BJ (cell line): ENCODE measurements around the gene CNTNAP4. TPM values are rescaled to one million over a fixed set of nuclear protein-coding genes. Genes with fewer than 3 reads are reported as not detected.

ENCODE experiments used
- CTCF ChIA-PET: fragments of 350-600 bp; formaldehyde crosslinking; extraction: SDS; loops from one replicate; lab custom pipeline; 2021; ENCODE audit warnings: antibody characterized with exemption, inconsistent platforms; lab: Yijun Ruan, JAX
- POLR2A ChIA-PET: fragments of 300-600 bp; sonication (Branson Sonifier 250); formaldehyde crosslinking; extraction: SDS; loops from one replicate; lab custom pipeline; 2021; ENCODE audit warnings: antibody characterized with exemption; lab: Charles Lee
- DNase-seq: peaks from one replicate; pipeline ENCODE4 v3.0.0-alpha.2; 2011; ENCODE audit warnings: low read depth
- H3K27me3 ChIP-seq: 2 replicates; pipeline ENCODE4 v1.6.0; 2011; ENCODE audit warnings: low read length; ENCODE audit not compliant: control insufficient read depth, insufficient read depth
- H3K36me3 ChIP-seq: 2 replicates; pipeline ENCODE4 v1.5.1; 2011; ENCODE audit warnings: low read length; ENCODE audit not compliant: control insufficient read depth, insufficient read depth
- H3K4me3 ChIP-seq: 2 replicates; pipeline ENCODE4 v1.5.1; 2011; ENCODE audit warnings: low read depth, mild to moderate bottlenecking, control low read depth, low read length
- CTCF ChIP-seq: IDR thresholded peaks from 2 replicates; pipeline ENCODE4 v1.5.1; 2011; ENCODE audit warnings: low read depth, mild to moderate bottlenecking, control low read depth, inconsistent platforms, low read length, moderate library complexity; ENCODE audit not compliant: insufficient read depth
- polyA plus RNA-seq: library from polyadenylated mRNA; depleted of rRNA; stranded (reverse); fragments of >200 nt; gene quantifications from 2 replicates; pipeline ENCODE4 v1.2.3, GENCODE V29; 2011

Gene CNTNAP4
- polyA plus RNA-seq, 1 experiment, result not detected

GRCh38 chr16:76386784-76387183, 109.6 kb downstream of the CNTNAP4 start:
- no peak for TF ChIP-seq CTCF
- Histone ChIP-seq H3K36me3 (no peaks in the 10 kb centered on the region), H3K4me3 (no peak overlapping the region), H3K27me3 (no peaks in the 10 kb centered on the region)
- CTCF ChIA-PET, result no interaction called here
- POLR2A ChIA-PET, result no interaction called here
- no peak for DNase-seq

GRCh38 chr16:76387994-76388393, 110.8 kb downstream of the CNTNAP4 start:
- Histone ChIP-seq H3K36me3 (no peaks in the 10 kb centered on the region), H3K4me3 (no peak overlapping the region), H3K27me3 (no peaks in the 10 kb centered on the region)
- no peak for TF ChIP-seq CTCF
- ChIA-PET CTCF (no interaction called here), POLR2A (no interaction called here)
- no peak for DNase-seq

GRCh38 chr16:76389126-76389525, 111.9 kb downstream of the CNTNAP4 start:
- no peak for DNase-seq
- Histone ChIP-seq H3K4me3 (no peak overlapping the region), H3K36me3 (no peaks in the 10 kb centered on the region), H3K27me3 (no peaks in the 10 kb centered on the region)
- POLR2A ChIA-PET, result no interaction called here
- CTCF ChIA-PET, result no interaction called here
- no peak for TF ChIP-seq CTCF

GRCh38 chr16:76390476-76390875, 113.3 kb downstream of the CNTNAP4 start:
- Histone ChIP-seq H3K36me3 (no peaks in the 10 kb centered on the region), H3K27me3 (no peaks in the 10 kb centered on the region), H3K4me3 (no peak overlapping the region)
- CTCF ChIA-PET, result no interaction called here
- TF ChIP-seq CTCF, result no peak
- POLR2A ChIA-PET, result no interaction called here
- DNase-seq, result no peak

GRCh38 chr16:76396977-76397376, 119.8 kb downstream of the CNTNAP4 start:
- no peaks in the 10 kb centered on the region for H3K27me3 ChIP-seq
- CTCF ChIA-PET, result no interaction called here

More at GRCh38 chr16:76396977-76397376, 119.8 kb downstream of the CNTNAP4 start:
- Histone ChIP-seq H3K36me3 (no peaks in the 10 kb centered on the region), H3K4me3 (no peak overlapping the region)
- POLR2A ChIA-PET, result no interaction called here
- no peak for DNase-seq
- TF ChIP-seq CTCF, result no peak
